ENCODE results near the gene RPS25. TPM values are rescaled to one million over a fixed set of nuclear protein-coding genes. Genes with fewer than 3 reads are reported as not detected.

The RPS25 gene
- total and polyA plus RNA-seq, 9 of the 15 experiments (the other 6 are each of a cell fraction or from before 2014, with no cell fraction given) = 1,553 to 5,486 (median 2,471) TPM

DNA sequence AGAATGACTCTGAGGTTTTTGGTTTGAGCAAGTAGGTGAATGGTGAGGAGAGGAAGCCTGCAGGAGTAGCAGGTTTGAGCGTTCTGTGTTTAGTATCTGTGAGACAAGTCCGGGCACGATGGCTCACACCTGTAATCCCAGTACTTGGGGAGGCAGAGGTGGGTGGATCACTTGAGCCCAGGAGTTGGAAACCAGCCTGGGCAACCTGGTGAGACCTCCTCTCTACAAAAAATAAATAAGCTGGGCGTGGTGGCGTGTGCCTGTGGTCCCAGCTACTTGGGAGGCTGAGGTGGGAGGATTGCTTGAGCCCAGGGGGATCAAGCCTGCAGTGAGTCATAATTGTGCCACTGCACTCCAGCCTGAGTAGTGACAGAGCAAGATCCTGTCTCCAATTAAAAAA is 29.9 kb downstream of the RPS25 start (continued):
- TF ChIP-seq, protein P1, sequence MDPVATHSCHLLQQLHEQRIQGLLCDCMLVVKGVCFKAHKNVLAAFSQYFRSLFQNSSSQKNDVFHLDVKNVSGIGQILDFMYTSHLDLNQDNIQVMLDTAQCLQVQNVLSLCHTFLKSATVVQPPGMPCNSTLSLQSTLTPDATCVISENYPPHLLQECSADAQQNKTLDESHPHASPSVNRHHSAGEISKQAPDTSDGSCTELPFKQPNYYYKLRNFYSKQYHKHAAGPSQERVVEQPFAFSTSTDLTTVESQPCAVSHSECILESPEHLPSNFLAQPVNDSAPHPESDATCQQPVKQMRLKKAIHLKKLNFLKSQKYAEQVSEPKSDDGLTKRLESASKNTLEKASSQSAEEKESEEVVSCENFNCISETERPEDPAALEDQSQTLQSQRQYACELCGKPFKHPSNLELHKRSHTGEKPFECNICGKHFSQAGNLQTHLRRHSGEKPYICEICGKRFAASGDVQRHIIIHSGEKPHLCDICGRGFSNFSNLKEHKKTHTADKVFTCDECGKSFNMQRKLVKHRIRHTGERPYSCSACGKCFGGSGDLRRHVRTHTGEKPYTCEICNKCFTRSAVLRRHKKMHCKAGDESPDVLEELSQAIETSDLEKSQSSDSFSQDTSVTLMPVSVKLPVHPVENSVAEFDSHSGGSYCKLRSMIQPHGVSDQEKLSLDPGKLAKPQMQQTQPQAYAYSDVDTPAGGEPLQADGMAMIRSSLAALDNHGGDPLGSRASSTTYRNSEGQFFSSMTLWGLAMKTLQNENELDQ (CRISPR knock-in tag; IDR thresholded peaks at IDR 0.05; ENCODE audit: borderline replicate concordance) = no peak
- TF ChIP-seq, protein P2, sequence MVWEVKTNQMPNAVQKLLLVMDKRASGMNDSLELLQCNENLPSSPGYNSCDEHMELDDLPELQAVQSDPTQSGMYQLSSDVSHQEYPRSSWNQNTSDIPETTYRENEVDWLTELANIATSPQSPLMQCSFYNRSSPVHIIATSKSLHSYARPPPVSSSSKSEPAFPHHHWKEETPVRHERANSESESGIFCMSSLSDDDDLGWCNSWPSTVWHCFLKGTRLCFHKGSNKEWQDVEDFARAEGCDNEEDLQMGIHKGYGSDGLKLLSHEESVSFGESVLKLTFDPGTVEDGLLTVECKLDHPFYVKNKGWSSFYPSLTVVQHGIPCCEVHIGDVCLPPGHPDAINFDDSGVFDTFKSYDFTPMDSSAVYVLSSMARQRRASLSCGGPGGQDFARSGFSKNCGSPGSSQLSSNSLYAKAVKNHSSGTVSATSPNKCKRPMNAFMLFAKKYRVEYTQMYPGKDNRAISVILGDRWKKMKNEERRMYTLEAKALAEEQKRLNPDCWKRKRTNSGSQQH (CRISPR knock-in tag; IDR thresholded peaks at IDR 0.05) = no peak
- no peak for TF ChIP-seq PHB2 (IDR thresholded peaks at IDR 0.05; ENCODE audit: low read depth)

DNA sequence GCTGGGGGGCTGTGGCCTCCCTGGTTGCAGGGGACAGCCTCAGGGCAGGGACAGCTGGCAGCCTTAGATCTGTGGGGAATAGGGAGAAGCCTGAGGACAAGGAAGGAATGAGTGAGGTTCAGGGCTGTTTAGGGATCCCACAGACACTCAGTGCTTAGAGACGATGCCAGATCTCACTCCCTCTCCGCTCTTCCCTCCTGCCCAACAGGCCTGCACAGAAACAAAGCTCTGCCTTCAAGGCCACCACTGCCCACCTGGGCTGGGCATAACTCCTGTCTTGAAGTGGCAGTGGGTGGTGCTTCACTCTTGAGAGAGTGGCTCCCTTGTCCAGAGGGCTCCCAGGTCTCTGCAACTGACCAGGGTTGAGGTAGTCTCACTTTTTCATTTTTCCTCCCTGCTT is 33.3 kb downstream of the RPS25 start:
- H3K9me3 ChIP-seq (replicated peaks; ENCODE audit: control insufficient read depth, insufficient read depth, low read depth, low read length) = no peaks in the 10 kb centered on the region
- no peak for DNase-seq (ENCODE audit: extremely low read depth in 1 of 4, low spot score in 3 of 4)
- WGBS (ENCODE audit: insufficient coverage, low coverage, missing lambda C conversion rate) = 68% methylated on average over 2 of the region's 2 CpGs
- H3K4me1 ChIP-seq (replicated peaks in 1 of 2; ENCODE audit: control insufficient read depth in 2 of 2, insufficient read depth in 2 of 2, low read length in 2 of 2) = peaks cover 10 to 12% of the 10 kb centered on the region in 2 experiments; a peak in 4 of 5 replicates
- H3K27me3 ChIP-seq (ENCODE audit: control insufficient read depth in 2 of 2, insufficient read depth in 2 of 2, low read length in 2 of 2) = no peaks in the 10 kb centered on the region
- H3K79me2 ChIP-seq (ENCODE audit: control insufficient read depth, insufficient read depth, low read length) = no peaks in the 10 kb centered on the region
- ATAC-seq = no peak
- no peak overlapping the region for H3K4me2 ChIP-seq (ENCODE audit: insufficient read depth, low read length)
- in situ Hi-C loops (cut with MboI) = no loop called here
- H2AFZ ChIP-seq (ENCODE audit: low read depth, low read length) = no peak overlapping the region
- TF ChIP-seq, protein P3, sequence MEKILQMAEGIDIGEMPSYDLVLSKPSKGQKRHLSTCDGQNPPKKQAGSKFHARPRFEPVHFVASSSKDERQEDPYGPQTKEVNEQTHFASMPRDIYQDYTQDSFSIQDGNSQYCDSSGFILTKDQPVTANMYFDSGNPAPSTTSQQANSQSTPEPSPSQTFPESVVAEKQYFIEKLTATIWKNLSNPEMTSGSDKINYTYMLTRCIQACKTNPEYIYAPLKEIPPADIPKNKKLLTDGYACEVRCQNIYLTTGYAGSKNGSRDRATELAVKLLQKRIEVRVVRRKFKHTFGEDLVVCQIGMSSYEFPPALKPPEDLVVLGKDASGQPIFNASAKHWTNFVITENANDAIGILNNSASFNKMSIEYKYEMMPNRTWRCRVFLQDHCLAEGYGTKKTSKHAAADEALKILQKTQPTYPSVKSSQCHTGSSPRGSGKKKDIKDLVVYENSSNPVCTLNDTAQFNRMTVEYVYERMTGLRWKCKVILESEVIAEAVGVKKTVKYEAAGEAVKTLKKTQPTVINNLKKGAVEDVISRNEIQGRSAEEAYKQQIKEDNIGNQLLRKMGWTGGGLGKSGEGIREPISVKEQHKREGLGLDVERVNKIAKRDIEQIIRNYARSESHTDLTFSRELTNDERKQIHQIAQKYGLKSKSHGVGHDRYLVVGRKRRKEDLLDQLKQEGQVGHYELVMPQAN (IDR thresholded peaks at IDR 0.05; ENCODE audit: borderline replicate concordance) = no peak
- TF ChIP-seq, protein P4, sequence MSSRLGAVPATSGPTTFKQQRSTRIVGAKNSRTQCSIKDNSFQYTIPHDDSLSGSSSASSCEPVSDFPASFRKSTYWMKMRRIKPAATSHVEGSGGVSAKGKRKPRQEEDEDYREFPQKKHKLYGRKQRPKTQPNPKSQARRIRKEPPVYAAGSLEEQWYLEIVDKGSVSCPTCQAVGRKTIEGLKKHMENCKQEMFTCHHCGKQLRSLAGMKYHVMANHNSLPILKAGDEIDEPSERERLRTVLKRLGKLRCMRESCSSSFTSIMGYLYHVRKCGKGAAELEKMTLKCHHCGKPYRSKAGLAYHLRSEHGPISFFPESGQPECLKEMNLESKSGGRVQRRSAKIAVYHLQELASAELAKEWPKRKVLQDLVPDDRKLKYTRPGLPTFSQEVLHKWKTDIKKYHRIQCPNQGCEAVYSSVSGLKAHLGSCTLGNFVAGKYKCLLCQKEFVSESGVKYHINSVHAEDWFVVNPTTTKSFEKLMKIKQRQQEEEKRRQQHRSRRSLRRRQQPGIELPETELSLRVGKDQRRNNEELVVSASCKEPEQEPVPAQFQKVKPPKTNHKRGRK (tag; IDR thresholded peaks at IDR 0.05) = no peak
- TF ChIP-seq TAF15 (IDR thresholded peaks at IDR 0.05; ENCODE audit: low read depth, low read length) (no peak), PRMT5 (CRISPR knock-in tag; IDR thresholded peaks at IDR 0.05) (no peak), SRSF1 (IDR thresholded peaks at IDR 0.05; ENCODE audit: low read depth, low read length) (no peak), SRSF9 (IDR thresholded peaks at IDR 0.05; ENCODE audit: borderline replicate concordance, low read depth, low read length) (no peak), TBP (optimal IDR thresholded peaks at IDR 0.05; ENCODE audit: low read depth, low read length) (no peak), ZBTB1 (CRISPR knock-in tag; IDR thresholded peaks at IDR 0.05; ENCODE audit: borderline replicate concordance, low read depth) (no peak)
- no peaks in the 10 kb centered on the region for H4K20me1 ChIP-seq (replicated peaks; ENCODE audit: control insufficient read depth, insufficient read depth, low read length)
- H3K4me3 ChIP-seq = no peak overlapping the region
- no peak overlapping the region for H3K27ac ChIP-seq (ENCODE audit: extremely low read depth, low read depth, low read length)
- H3K9ac ChIP-seq (ENCODE audit: insufficient read depth in 1 of 2, low read depth in 2 of 2, low read length in 2 of 2) = peak overlapping the region in 1 of 2 experiments; percentile 66; a peak in 2 of 4 replicates
- no peak for FAIRE-seq
- no peaks in the 10 kb centered on the region for H3K36me3 ChIP-seq (ENCODE audit: control insufficient read depth, insufficient read depth, low read length)
- BruUV-seq (replicated peaks) = no TSS peak
- H3K9me1 ChIP-seq (ENCODE audit: control insufficient read depth, insufficient read depth, low read length) = no peaks in the 10 kb centered on the region
- POLR2A ChIA-PET = interaction anchor here (0.7 to 1.1 kb wide), 3 partner anchors 13 to 460 kb away, joined by 3 to 6 read pairs (median 4); partner anchors contain the start of gene CENATAC
- intact Hi-C loops (cut with micrococcal nuclease) = no loop called here
- CTCF ChIA-PET (ENCODE audit: low intra/inter-chr PET ratio) = no interaction called here

Data from K562 (cell line).